Spleen (tissue), 11 donors: ENCODE measurements around the gene GABBR1. TPM values are rescaled to one million over a fixed set of nuclear protein-coding genes. Genes with fewer than 3 reads are reported as not detected.

Experiments
- DNase-seq: peaks from one replicate; pipeline ENCODE4 v3.0.0-alpha.2; 2020
- H3K27ac ChIP-seq, 8 donors: fragments of 200-600 bp; sonication (generic) in 7 of 8; 1 replicate in 4 of 8; 2 replicates in 4 of 8; pipeline versions ENCODE4 v1.5.0 to v1.8.0; 2016 to 2021; ENCODE audit warnings: inconsistent platforms in 4 of 8, mild to moderate bottlenecking in 4 of 8, moderate library complexity in 1 of 8
- H3K27me3 ChIP-seq, 7 donors: fragments of 200-600 bp; sonication (generic) in 6 of 7; replicated peaks in 1 of 7; 1 replicate in 4 of 7; 2 replicates in 3 of 7; pipeline versions ENCODE4 v1.5.0 to v1.8.0; 2016 to 2021; ENCODE audit warnings: inconsistent platforms in 3 of 7, mild to moderate bottlenecking in 1 of 7
- H3K36me3 ChIP-seq, 6 donors: fragments of 200-600 bp; sonication (generic) in 5 of 6; 1 replicate in 4 of 6; 2 replicates in 2 of 6; pipeline versions ENCODE4 v1.5.0 to v1.8.0; 2016 to 2021; ENCODE audit warnings: inconsistent platforms in 2 of 6
- H3K4me1 ChIP-seq, 6 donors: fragments of 200-600 bp; sonication (generic) in 5 of 6; 1 replicate in 3 of 6; 2 replicates in 3 of 6; pipeline versions ENCODE4 v1.5.0 to v1.8.0; 2016 to 2021; ENCODE audit warnings: inconsistent platforms in 3 of 6
- H3K4me3 ChIP-seq, 8 donors: fragments of 200-600 bp; sonication (generic) in 7 of 8; 1 replicate in 4 of 8; 2 replicates in 4 of 8; pipeline versions ENCODE4 v1.5.0 to v1.8.0; 2016 to 2021; ENCODE audit warnings: inconsistent platforms in 4 of 8, mild to moderate bottlenecking in 4 of 8, moderate library complexity in 2 of 8
- H3K9me3 ChIP-seq, 8 donors: fragments of 200-600 bp; sonication (generic) in 7 of 8; 1 replicate in 4 of 8; 2 replicates in 4 of 8; pipeline versions ENCODE4 v1.5.0 to v1.8.0; 2016 to 2021; ENCODE audit warnings: inconsistent platforms in 4 of 8
- CTCF ChIP-seq, 11 experiments: fragments of 200-600 bp in 7 of 11; fragments of 450-650 bp in 4 of 11; sonication (generic) in 4 of 11; IDR thresholded peaks in 8 of 11; conservative IDR thresholded peaks in 3 of 11; 1 replicate in 7 of 11; 2 replicates in 4 of 11; pipeline versions ENCODE4 v1.4.0 to v1.8.0; 2016 to 2021; ENCODE audit warnings: antibody characterized with exemption in 11 of 11, inconsistent platforms in 4 of 11, mild to moderate bottlenecking in 1 of 11
- POLR2A ChIP-seq, 3 donors: fragments of 450-650 bp; IDR thresholded peaks; one replicate each; pipeline ENCODE4 v1.5.1; 2017; ENCODE audit warnings: antibody characterized with exemption in 3 of 3, mild to moderate bottlenecking in 1 of 3
- POLR2AphosphoS5 ChIP-seq, 3 donors: sonication (generic); formaldehyde crosslinking; IDR thresholded peaks; one replicate each; pipeline ENCODE4 v1.5.1; 2017; ENCODE audit warnings: antibody characterized with exemption in 3 of 3
- WGBS, 5 donors: extraction: QIAGEN DNeasy Blood & Tissue Kit in 3 of 5; methylation state at CpG; one replicate each; pipeline versions ENCODE4 v1.1.5 to v1.1.7; 2013 to 2018; 5-methylcytosine and 5-hydroxymethylcytosine counted together
- intact Hi-C: fragments of 100-400 bp; cut with DNase I; formaldehyde crosslinking; loops from one replicate; pipeline ENCODE4 v1.15.0; 2023; ENCODE audit warnings: low total_unique reads
- polyA plus RNA-seq, 3 donors: library from polyadenylated mRNA; stranded (reverse); fragments of 200-250 nt; gene quantifications; one replicate each; pipeline ENCODE4 v1.2.1, GENCODE V29; 2013
- total RNA-seq, 7 donors: library from RNA; depleted of rRNA in 3 of 7; stranded (reverse); fragments of >200 nt in 3 of 7; fragmentation: NEBNext Ultra II Directional in 4 of 7; extraction: Animal tissue kit (Norgen Biotek cat#: 25700) in 4 of 7; gene quantifications; one replicate each; pipeline versions ENCODE4 v1.1.0 to v1.2.1, GENCODE V29; 2016 to 2021
- donor health status: healthy with polysubstance abuse.
- donor health status: DM: no; HTN: no; CAD: no; lungs with moderate emphysema.
- donor health status: DM: no; HTN: no; CAD: no.
- donor health status: Bipolar disorder and iron deficiency.
- donor health status: healthy.
- donor health status: DM: no; HTN: no; CAD: no.
- donor health status: DM: yes; HTN: yes; CAD: no.

GABBR1 gene
- total and polyA plus RNA-seq, 10 donors, result 13.8 to 122 (median 62.4) TPM

GRCh38 chr6:29524444-29525310, 108.3 kb downstream of the GABBR1 start:
- Histone ChIP-seq H3K27ac (no peak overlapping the region), H3K4me1 (no peaks in the 10 kb centered on the region), H3K27me3 (peaks cover 0 to 9% (median 0%) of the 10 kb centered on the region in 7 donors), H3K9me3 (no peaks in the 10 kb centered on the region), H3K4me3 (no peak overlapping the region), H3K36me3 (no peaks in the 10 kb centered on the region)
- intact Hi-C loops, result no loop called here
- no peak for DNase-seq
- TF ChIP-seq CTCF (IDR thresholded peaks at IDR 0.05 in 8 of 11, conservative IDR thresholded peaks at IDR 0.05 in 3 of 11) (no peak), POLR2AphosphoS5 (IDR thresholded peaks at IDR 0.05) (no peak), POLR2A (IDR thresholded peaks at IDR 0.05) (no peak)
- 44 to 62% (median 56%) methylated on average over 7 of the region's 7 CpGs for WGBS, 5 donors

GRCh38 chr6:29524044-29524443, 108.9 kb downstream of the GABBR1 start:
- Histone ChIP-seq H3K27ac (no peak overlapping the region), H3K4me1 (no peaks in the 10 kb centered on the region), H3K27me3 (peaks cover 0 to 9% (median 0%) of the 10 kb centered on the region in 7 donors), H3K36me3 (no peaks in the 10 kb centered on the region), H3K4me3 (no peak overlapping the region), H3K9me3 (no peaks in the 10 kb centered on the region)
- WGBS, 5 donors, result 66 to 94% (median 89%) methylated on average over 2 of the region's 2 CpGs
- DNase-seq, result no peak
- intact Hi-C loops, result no loop called here
- TF ChIP-seq CTCF (IDR thresholded peaks at IDR 0.05 in 8 of 11, conservative IDR thresholded peaks at IDR 0.05 in 3 of 11) (no peak), POLR2AphosphoS5 (IDR thresholded peaks at IDR 0.05) (no peak), POLR2A (IDR thresholded peaks at IDR 0.05) (no peak)

GRCh38 chr6:29522227-29522626, 110.8 kb downstream of the GABBR1 start:
- H3K4me1 ChIP-seq, result no peaks in the 10 kb centered on the region
- no peaks in the 10 kb centered on the region for H3K9me3 ChIP-seq
- H3K36me3 ChIP-seq, result no peaks in the 10 kb centered on the region
- peaks cover 0 to 14% (median 0%) of the 10 kb centered on the region in 7 donors for H3K27me3 ChIP-seq
- intact Hi-C loops, result no loop called here
- H3K27ac ChIP-seq, result no peak overlapping the region
- TF ChIP-seq POLR2AphosphoS5 (IDR thresholded peaks at IDR 0.05), result no peak
- no peak overlapping the region for H3K4me3 ChIP-seq
- 52 to 85% (median 77%) methylated on average over 2 of the region's 2 CpGs for WGBS, 5 donors
- no peak for DNase-seq

- Histone ChIP-seq H3K27me3 (peaks cover 0 to 14% (median 0%) of the 10 kb centered on the region in 7 donors), H3K4me1 (no peaks in the 10 kb centered on the region), H3K4me3 (no peak overlapping the region), H3K9me3 (no peaks in the 10 kb centered on the region), H3K27ac (no peak overlapping the region), H3K36me3 (no peaks in the 10 kb centered on the region)
- WGBS, 5 donors, result 52 to 62% (median 61%) methylated on average over 8 of the region's 8 CpGs
- TF ChIP-seq CTCF (IDR thresholded peaks at IDR 0.05 in 8 of 11, conservative IDR thresholded peaks at IDR 0.05 in 3 of 11) (no peak), POLR2AphosphoS5 (IDR thresholded peaks at IDR 0.05) (no peak), POLR2A (IDR thresholded peaks at IDR 0.05) (no peak)
- DNase-seq, result no peak
- intact Hi-C loops, result no loop called here
Measured at GRCh38 chr6:29521006-29521680, 111.8 kb downstream of the GABBR1 start.
